ENCODE results near the gene PCDHGA11.
A peak's percentile ranks its signal among the peaks of the same experiment; 100 is the strongest.
"Not testable (repeated sequence)": the region's sequence is repeated elsewhere in the genome, so short reads cannot be mapped to it uniquely, and the experiment has no call there.

PCDHGA11 gene

DNA sequence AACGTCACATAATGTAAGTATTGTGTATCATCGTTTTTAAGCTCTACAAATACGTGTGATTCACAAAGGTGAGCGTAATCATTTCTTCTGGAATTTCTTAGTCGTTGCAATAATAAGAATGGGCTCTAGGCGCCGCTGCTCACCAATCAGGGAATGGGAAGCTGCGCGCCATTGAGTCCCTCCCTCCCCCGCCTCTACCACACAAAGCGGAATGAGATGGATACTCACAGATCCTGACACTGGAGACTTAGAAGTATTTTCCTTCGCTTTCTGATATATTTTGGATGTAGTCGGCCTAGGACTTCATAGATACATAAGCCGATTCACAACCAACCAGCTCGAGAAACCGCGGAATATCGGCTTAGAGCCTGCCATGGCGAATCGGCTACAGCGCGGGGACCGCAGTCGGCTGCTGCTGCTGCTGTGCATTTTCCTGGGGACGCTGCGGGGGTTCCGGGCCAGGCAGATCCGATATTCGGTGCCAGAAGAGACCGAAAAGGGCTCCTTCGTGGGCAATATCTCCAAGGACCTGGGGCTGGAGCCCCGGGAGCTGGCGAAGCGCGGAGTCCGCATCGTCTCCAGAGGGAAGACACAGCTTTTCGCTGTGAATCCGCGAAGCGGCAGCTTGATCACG, at the start of gene PCDHGA11:
PCDHGA11 (plus strand) TSS at position 197 of the 634 bp plus-strand sequence; CDS start at position 374, 177 bp downstream.
- DNase-seq, result peak; percentile 15

DNA sequence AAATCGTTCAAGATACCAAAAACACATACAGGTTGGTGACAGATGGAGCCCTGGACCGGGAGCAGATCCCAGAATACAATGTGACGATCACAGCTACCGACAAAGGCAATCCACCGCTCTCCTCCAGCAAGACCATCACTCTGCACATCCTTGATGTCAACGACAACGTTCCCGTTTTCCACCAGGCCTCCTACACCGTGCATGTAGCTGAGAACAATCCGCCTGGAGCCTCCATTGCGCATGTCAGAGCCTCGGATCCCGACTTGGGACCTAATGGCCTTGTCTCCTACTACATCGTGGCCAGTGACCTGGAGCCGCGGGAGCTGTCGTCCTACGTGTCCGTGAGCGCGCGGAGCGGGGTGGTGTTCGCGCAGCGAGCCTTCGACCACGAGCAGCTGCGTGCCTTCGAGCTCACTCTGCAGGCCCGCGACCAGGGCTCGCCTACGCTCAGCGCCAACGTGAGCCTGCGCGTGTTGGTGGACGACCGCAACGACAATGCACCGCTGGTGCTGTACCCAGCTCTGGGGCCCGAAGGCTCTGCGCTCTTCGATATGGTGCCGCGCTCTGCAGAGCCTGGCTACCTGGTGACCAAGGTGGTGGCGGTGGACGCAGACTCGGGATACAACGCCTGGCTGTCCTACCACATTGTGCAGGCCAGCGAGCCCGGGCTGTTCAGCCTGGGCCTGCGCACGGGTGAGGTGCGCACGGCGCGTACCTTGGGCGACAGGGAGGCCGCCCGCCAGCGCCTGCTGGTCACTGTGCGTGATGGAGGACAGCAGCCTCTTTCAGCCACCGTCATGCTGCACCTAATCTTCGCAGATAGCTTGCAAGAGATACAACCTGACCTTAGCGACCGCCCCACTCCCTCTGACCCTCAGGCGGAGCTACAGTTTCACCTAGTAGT, 49.0 kb upstream of the PCDHGA11 start:
- DNase-seq, result no peak

GRCh38 chr5:141373673-141374317, 47.1 kb upstream of the PCDHGA11 start, which contains the start of gene PCDHGA6:
TSS of gene PCDHGA6 (plus strand) at chr5:141373891. CDS start at chr5:141374084, 193 bp downstream.
- DNase-seq, result no peak

DNA sequence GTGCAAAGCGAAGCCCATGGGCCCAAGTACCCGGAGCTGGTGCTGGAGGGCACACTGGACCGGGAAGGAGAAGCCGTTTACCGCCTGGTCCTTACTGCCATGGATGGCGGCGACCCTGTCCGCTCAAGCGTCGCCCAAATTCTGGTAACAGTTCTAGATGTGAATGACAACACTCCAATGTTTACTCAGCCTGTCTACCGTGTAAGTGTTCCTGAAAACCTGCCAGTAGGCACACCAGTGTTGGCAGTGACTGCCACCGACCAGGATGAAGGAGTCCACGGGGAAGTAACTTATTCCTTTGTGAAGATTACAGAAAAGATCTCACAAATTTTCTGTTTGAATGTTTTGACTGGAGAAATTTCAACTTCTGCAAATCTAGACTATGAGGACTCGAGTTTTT, 46.2 kb upstream of the PCDHGA11 start:
- DNase-seq, result no peak

- not testable (repeated sequence) for DNase-seq
Measured at GRCh38 chr5:141375444-141376155, 45.3 kb upstream of the PCDHGA11 start.

DNA sequence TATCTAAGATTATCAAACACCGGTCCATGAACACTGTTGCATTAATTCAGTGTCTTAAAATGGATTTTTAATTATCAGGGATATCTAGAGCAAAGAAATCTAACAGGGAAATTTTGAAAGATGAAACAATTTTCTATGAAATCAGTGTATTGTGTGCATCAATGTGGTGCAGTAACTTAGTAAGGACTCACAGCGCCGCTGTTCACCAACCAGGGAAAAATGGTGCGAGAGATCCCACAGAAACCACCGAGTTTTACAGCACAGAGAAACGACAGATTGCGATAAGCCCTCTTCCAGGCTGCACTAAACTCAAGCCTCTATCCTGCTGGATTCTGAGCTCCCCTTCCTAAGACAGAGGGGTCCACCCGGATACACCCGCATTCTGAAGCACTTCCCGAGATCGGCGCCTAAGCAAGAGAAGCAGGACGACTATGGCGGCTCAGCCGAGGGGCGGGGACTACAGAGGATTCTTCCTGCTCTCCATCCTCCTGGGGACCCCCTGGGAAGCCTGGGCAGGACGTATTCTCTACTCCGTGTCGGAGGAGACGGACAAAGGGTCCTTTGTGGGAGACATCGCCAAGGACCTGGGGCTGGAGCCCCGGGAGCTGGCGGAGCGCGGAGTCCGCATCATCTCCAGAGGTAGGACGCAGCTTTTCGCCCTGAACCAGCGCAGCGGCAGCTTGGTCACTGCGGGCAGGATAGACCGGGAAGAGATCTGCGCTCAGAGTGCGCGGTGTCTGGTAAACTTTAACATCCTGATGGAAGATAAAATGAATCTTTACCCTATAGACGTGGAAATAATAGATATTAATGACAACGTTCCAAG, 38.2 kb upstream of the PCDHGA11 start, which contains the start of gene PCDHGA7:
PCDHGA7 (plus strand) TSS at position 274 of the 826 bp plus-strand sequence; CDS start at position 432, 158 bp downstream.
- no peak for DNase-seq

- no peak for DNase-seq
Measured at GRCh38 chr5:141383345-141383744, 37.5 kb upstream of the PCDHGA11 start.

DNA sequence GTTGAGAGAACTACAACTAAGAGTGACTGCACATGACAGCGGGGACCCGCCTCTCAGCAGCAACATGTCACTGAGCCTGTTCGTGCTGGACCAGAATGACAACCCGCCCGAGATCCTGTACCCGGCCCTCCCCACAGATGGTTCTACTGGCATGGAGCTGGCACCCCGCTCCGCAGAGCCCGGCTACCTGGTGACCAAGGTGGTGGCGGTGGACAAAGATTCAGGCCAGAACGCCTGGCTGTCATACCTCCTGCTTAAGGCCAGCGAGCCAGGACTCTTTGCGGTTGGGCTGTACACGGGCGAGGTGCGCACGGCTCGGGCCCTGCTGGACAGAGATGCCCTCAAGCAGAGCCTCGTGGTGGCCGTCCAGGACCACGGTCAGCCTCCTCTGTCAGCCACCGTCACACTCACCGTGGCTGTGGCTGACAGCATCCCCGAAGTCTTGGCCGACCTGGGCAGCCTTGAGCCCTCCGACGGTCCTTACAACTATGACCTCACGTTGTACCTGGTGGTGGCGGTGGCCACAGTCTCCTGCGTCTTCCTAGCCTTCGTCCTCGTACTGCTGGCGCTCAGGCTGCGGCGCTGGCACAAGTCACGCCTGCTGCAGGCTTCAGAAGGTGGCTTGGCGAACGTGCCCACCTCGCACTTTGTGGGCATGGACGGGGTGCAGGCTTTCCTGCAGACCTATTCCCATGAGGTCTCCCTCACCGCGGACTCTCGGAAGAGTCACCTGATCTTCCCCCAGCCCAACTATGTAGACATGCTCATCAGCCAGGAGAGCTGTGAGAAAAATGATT, 36.2 kb upstream of the PCDHGA11 start:
- no peak for DNase-seq

GRCh38 chr5:141387557-141388311, 33.1 kb upstream of the PCDHGA11 start, which contains the start of gene PCDHGB4:
TSS of gene PCDHGB4 (plus strand) at chr5:141387698. CDS start at chr5:141387885, 187 bp downstream.
- not testable (repeated sequence) for DNase-seq

DNA sequence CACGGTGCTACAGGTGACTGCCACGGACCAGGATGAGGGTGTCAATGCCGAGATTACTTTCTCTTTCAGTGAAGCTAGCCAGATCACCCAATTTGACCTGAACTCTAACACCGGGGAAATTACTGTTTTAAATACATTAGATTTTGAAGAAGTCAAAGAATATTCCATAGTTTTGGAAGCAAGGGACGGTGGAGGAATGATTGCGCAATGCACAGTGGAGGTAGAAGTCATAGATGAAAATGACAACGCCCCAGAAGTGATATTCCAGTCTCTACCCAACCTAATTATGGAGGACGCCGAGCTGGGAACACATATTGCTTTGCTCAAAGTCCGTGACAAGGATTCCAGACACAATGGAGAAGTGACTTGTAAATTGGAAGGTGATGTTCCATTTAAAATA, 32.2 kb upstream of the PCDHGA11 start:
- no peak for DNase-seq

DNA sequence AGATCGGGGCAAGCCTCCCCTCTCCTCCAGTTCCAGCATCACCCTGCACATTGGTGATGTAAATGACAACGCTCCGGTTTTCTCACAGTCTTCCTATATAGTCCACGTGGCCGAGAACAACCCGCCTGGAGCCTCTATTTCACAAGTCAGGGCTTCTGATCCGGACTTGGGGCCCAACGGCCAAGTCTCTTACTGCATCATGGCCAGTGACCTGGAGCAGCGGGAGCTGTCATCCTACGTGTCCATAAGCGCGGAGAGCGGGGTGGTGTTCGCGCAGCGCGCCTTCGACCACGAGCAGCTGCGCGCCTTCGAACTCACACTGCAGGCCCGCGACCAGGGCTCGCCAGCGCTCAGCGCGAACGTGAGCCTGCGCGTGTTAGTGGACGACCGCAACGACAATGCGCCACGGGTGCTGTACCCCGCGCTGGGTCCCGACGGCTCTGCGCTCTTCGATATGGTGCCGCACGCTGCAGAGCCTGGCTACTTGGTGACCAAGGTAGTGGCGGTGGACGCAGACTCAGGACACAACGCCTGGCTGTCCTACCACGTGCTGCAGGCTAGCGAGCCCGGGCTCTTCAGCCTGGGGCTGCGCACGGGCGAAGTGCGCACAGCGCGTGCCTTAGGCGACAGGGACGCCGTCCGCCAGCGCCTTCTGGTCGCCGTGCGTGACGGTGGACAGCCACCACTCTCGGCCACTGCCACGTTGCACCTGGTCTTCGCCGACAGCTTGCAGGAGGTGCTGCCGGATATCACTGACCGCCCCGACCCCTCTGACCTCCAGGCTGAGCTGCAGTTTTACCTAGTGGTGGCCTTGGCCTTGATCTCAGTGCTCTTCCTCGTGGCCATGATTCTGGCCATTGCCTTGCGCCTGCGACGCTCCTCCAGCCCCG, 31.5 kb upstream of the PCDHGA11 start:
- DNase-seq, result no peak

DNA sequence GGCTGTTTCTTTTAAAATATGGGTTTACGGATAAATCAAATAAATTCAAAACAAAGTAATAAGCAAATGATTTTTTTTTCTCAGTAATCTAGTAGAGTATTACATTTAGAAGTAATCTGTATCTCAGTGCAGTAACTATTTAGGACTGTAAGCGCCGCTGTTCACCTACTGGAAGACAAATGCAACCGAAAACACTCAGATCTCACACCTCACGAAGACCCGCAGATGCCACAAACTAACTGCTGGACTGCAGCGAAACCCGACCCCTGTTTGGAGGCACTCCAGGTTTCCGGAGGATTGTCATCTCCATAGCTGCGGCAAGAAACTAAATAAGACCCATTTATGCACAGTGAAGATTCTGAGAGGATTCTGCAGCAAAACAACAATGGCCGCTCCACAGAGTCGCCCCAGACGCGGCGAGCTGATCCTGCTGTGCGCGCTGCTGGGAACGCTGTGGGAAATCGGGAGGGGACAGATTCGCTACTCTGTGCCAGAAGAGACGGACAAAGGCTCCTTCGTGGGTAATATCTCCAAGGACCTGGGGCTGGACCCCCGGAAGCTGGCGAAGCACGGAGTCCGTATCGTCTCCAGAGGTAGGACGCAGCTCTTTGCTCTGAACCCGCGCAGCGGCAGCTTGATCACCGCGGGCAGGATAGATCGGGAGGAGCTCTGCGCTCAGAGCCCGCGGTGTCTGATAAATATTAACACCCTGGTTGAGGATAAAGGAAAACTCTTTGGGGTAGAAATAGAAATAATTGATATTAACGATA, 28.2 kb upstream of the PCDHGA11 start, which contains the start of gene PCDHGA8:
PCDHGA8 (plus strand) TSS at position 205 of the 770 bp plus-strand sequence; CDS start at position 386, 181 bp downstream.
- no peak for DNase-seq

- no peak for DNase-seq
Measured at GRCh38 chr5:141393267-141393666, 27.6 kb upstream of the PCDHGA11 start.

- not testable (repeated sequence) for DNase-seq
Measured at GRCh38 chr5:141394401-141395187, 26.3 kb upstream of the PCDHGA11 start.

GRCh38 chr5:141397756-141398551, 22.9 kb upstream of the PCDHGA11 start, which contains the start of gene PCDHGB5:
TSS of gene PCDHGB5 (plus strand) at chr5:141397947. CDS start at chr5:141398128, 181 bp downstream.
- DNase-seq, result peak; percentile 6

DNA sequence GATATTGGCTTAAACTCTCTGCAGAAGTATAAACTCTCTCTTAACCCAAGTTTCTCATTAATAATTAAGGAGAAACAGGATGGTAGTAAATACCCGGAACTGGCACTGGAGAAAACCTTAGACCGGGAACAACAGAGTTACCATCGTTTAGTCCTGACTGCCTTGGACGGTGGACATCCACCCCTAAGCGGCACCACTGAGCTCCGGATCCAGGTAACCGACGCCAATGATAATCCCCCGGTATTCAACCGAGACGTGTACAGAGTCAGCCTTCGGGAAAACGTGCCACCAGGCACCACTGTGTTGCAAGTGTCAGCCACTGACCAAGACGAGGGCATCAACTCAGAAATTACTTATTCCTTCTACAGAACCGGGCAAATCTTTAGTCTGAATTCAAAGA, 22.2 kb upstream of the PCDHGA11 start:
- DNase-seq, result no peak
